Mammary epithelial cell (primary cell): ENCODE results near the gene FAM47E.

Source experiments
- CTCF ChIP-seq, 2 donors: IDR thresholded peaks in 1 of 2; conservative IDR thresholded peaks in 1 of 2; 2 replicates each; pipeline ENCODE4 v1.5.1; 2011 to 2012; ENCODE audit warnings: inconsistent platforms in 2 of 2, low read length in 2 of 2, mild to moderate bottlenecking in 2 of 2, control low read depth in 1 of 2, low read depth in 1 of 2; ENCODE audit not compliant: insufficient read depth in 1 of 2; ENCODE audit errors: extremely low read depth in 1 of 2
- EZH2 ChIP-seq: IDR thresholded peaks from 2 replicates; pipeline ENCODE4 v1.6.1; 2012; ENCODE audit warnings: low read length, inconsistent platforms, borderline replicate concordance

- TF ChIP-seq CTCF (conservative IDR thresholded peaks at IDR 0.05 in 1 of 2, IDR thresholded peaks at IDR 0.05 in 1 of 2; ENCODE audit: extremely low read depth in 1 of 2, insufficient read depth in 1 of 2, low read depth in 1 of 2, low read length in 2 of 2) (peak in 1 of 2 donors; percentile 4), EZH2 (no peak)
These were observed 6.3 kb downstream of the FAM47E start for GRCh38 chr4:76257824-76258223.
